SJSA1 (cell line): Measurements from ENCODE around the gene WDR82. TPM values are rescaled to one million over a fixed set of nuclear protein-coding genes. Genes with fewer than 3 reads are reported as not detected.
A peak's percentile ranks its signal among the peaks of the same experiment; 100 is the strongest.

Experiments used
- DNase-seq, 2 experiments: peaks; one replicate each; pipeline ENCODE4 v3.0.0-alpha.2; 2015 to 2020; ENCODE audit warnings: low spot score in 2 of 2, low read depth in 1 of 2
- H3K27ac ChIP-seq: fragments of 250-450 bp; sonication (Bioruptor Pico); 2 replicates; pipeline ENCODE4 v1.5.1; 2020; ENCODE audit warnings: mild to moderate bottlenecking, moderate library complexity
- H3K27me3 ChIP-seq: fragments of 250-450 bp; sonication (Bioruptor Pico); replicated peaks from 2 replicates; pipeline ENCODE4 v1.5.1; 2020; ENCODE audit warnings: mild to moderate bottlenecking, moderate library complexity
- H3K36me3 ChIP-seq: fragments of 250-450 bp; sonication (Bioruptor Pico); 2 replicates; pipeline ENCODE4 v1.5.1; 2020; ENCODE audit warnings: mild to moderate bottlenecking
- H3K4me1 ChIP-seq: fragments of 250-450 bp; sonication (Bioruptor Pico); replicated peaks from 2 replicates; pipeline ENCODE4 v1.6.1; 2021; ENCODE audit warnings: mild to moderate bottlenecking
- H3K4me3 ChIP-seq: fragments of 250-450 bp; sonication (Bioruptor Pico); 2 replicates; pipeline ENCODE4 v1.5.1; 2020; ENCODE audit warnings: mild to moderate bottlenecking
- H3K9me3 ChIP-seq: fragments of 250-450 bp; sonication (Bioruptor Pico); replicated peaks from 2 replicates; pipeline ENCODE4 v1.5.1; 2020; ENCODE audit warnings: mild to moderate bottlenecking
- total RNA-seq: library from RNA; depleted of rRNA; stranded (reverse); fragments of >200 nt; shearing (Covaris generic); gene quantifications from 2 replicates; pipeline ENCODE4 v1.2.3, GENCODE V29; 2014; rRNA removed

The WDR82 gene
- 24.1 and 37.0 TPM in 2 replicates for total RNA-seq

GRCh38 chr3:52278510-52279069 is at the start of gene WDR82:
WDR82 (minus strand) TSS chr3:52278649; CDS start chr3:52278361, 288 bp downstream.
- no peaks in the 10 kb centered on the region for H3K27me3 ChIP-seq
- H3K9me3 ChIP-seq = no peaks in the 10 kb centered on the region
- peaks cover 31% of the 10 kb centered on the region for H3K36me3 ChIP-seq
- DNase-seq = peak; percentile 90 to 96
- peak within 1 kb of the TSS; percentile 96 for H3K27ac ChIP-seq
- peaks cover 35% of the 10 kb centered on the region for H3K4me1 ChIP-seq
- peak within 1 kb of the TSS; percentile 88 for H3K4me3 ChIP-seq

GRCh38 chr3:52327486-52328290 is 49.2 kb upstream of the WDR82 start:
- no peaks in the 10 kb centered on the region for H3K4me1 ChIP-seq
- no peak for DNase-seq
- H3K27me3 ChIP-seq = no peaks in the 10 kb centered on the region
- no peak overlapping the region for H3K27ac ChIP-seq
- no peak overlapping the region for H3K4me3 ChIP-seq
- no peaks in the 10 kb centered on the region for H3K9me3 ChIP-seq
- no peaks in the 10 kb centered on the region for H3K36me3 ChIP-seq

- Histone ChIP-seq H3K27ac (no peak overlapping the region), H3K36me3 (no peaks in the 10 kb centered on the region), H3K4me3 (no peak overlapping the region), H3K27me3 (no peaks in the 10 kb centered on the region), H3K9me3 (no peaks in the 10 kb centered on the region), H3K4me1 (no peaks in the 10 kb centered on the region)
- DNase-seq = no peak
These were observed 48.5 kb upstream of the WDR82 start for GRCh38 chr3:52326976-52327375.

- no peaks in the 10 kb centered on the region for H3K4me1 ChIP-seq
- no peaks in the 10 kb centered on the region for H3K9me3 ChIP-seq
- no peak for DNase-seq
- no peak overlapping the region for H3K4me3 ChIP-seq
- H3K36me3 ChIP-seq = no peaks in the 10 kb centered on the region
- H3K27ac ChIP-seq = no peak overlapping the region
- H3K27me3 ChIP-seq = no peaks in the 10 kb centered on the region
These were observed 47.2 kb upstream of the WDR82 start for GRCh38 chr3:52325686-52326085.

GRCh38 chr3:52324676-52325075 is 46.2 kb upstream of the WDR82 start:
- Histone ChIP-seq H3K27ac (no peak overlapping the region), H3K27me3 (no peaks in the 10 kb centered on the region), H3K4me1 (no peaks in the 10 kb centered on the region), H3K4me3 (no peak overlapping the region), H3K36me3 (no peaks in the 10 kb centered on the region), H3K9me3 (no peaks in the 10 kb centered on the region)
- no peak for DNase-seq

GRCh38 chr3:52323526-52324295 is 45.3 kb upstream of the WDR82 start:
- DNase-seq = no peak
- H3K4me1 ChIP-seq = no peaks in the 10 kb centered on the region
- no peak overlapping the region for H3K4me3 ChIP-seq
- no peaks in the 10 kb centered on the region for H3K9me3 ChIP-seq
- no peaks in the 10 kb centered on the region for H3K27me3 ChIP-seq
- no peak overlapping the region for H3K27ac ChIP-seq
- H3K36me3 ChIP-seq = no peaks in the 10 kb centered on the region

GRCh38 chr3:52322466-52322865 is 44.0 kb upstream of the WDR82 start:
- Histone ChIP-seq H3K4me1 (no peaks in the 10 kb centered on the region), H3K27ac (no peak overlapping the region), H3K4me3 (no peak overlapping the region), H3K27me3 (no peaks in the 10 kb centered on the region), H3K36me3 (no peaks in the 10 kb centered on the region), H3K9me3 (no peaks in the 10 kb centered on the region)
- DNase-seq = no peak

GRCh38 chr3:52321481-52321880 is 43.0 kb upstream of the WDR82 start:
- no peak overlapping the region for H3K4me3 ChIP-seq
- no peaks in the 10 kb centered on the region for H3K9me3 ChIP-seq
- no peaks in the 10 kb centered on the region for H3K4me1 ChIP-seq
- no peak overlapping the region for H3K27ac ChIP-seq
- no peaks in the 10 kb centered on the region for H3K36me3 ChIP-seq
- H3K27me3 ChIP-seq = no peaks in the 10 kb centered on the region
- no peak for DNase-seq

GRCh38 chr3:52319921-52320595 is 41.6 kb upstream of the WDR82 start:
- DNase-seq = no peak
- H3K27ac ChIP-seq = no peak overlapping the region
- H3K4me1 ChIP-seq = no peaks in the 10 kb centered on the region
- H3K27me3 ChIP-seq = no peaks in the 10 kb centered on the region
- H3K4me3 ChIP-seq = no peak overlapping the region
- H3K9me3 ChIP-seq = no peaks in the 10 kb centered on the region
- H3K36me3 ChIP-seq = no peaks in the 10 kb centered on the region

GRCh38 chr3:52318186-52318816 is 39.9 kb upstream of the WDR82 start:
- Histone ChIP-seq H3K4me1 (peaks cover 14% of the 10 kb centered on the region), H3K4me3 (no peak overlapping the region), H3K27me3 (no peaks in the 10 kb centered on the region), H3K36me3 (no peaks in the 10 kb centered on the region), H3K27ac (no peak overlapping the region), H3K9me3 (no peaks in the 10 kb centered on the region)
- DNase-seq = no peak

- Histone ChIP-seq H3K27me3 (no peaks in the 10 kb centered on the region), H3K36me3 (no peaks in the 10 kb centered on the region), H3K9me3 (no peaks in the 10 kb centered on the region), H3K27ac (no peak overlapping the region), H3K4me1 (peaks cover 18% of the 10 kb centered on the region), H3K4me3 (no peak overlapping the region)
- no peak for DNase-seq
These were observed 39.0 kb upstream of the WDR82 start for GRCh38 chr3:52317208-52318000.

- Histone ChIP-seq H3K27ac (no peak within 1 kb of the TSS), H3K36me3 (no peaks in the 10 kb centered on the region), H3K27me3 (no peaks in the 10 kb centered on the region), H3K9me3 (no peaks in the 10 kb centered on the region), H3K4me3 (no peak within 1 kb of the TSS), H3K4me1 (peaks cover 24% of the 10 kb centered on the region)
- no peak for DNase-seq
These were observed 37.7 kb upstream of the WDR82 start, which contains the start of gene DNAH1 for GRCh38 chr3:52315977-52316764. DNAH1 (plus strand) TSS chr3:52316319; CDS start chr3:52322443, 6,124 bp downstream.
